Liver (tissue), 9 donors: Measurements from ENCODE around the gene IL1RAPL1. TPM values are rescaled to one million over a fixed set of nuclear protein-coding genes. Genes with fewer than 3 reads are reported as not detected.

ENCODE experiments used
- DNase-seq: peaks from one replicate; pipeline ENCODE4 v3.0.0-alpha.2; 2017; ENCODE audit warnings: low spot score
- H3K27ac ChIP-seq, 2 donors: one replicate each; pipeline ENCODE4 v1.7.0; 2013; ENCODE audit warnings: inconsistent platforms in 2 of 2, low read length in 2 of 2, control low read depth in 1 of 2, low read depth in 1 of 2, mild to moderate bottlenecking in 1 of 2
- H3K27me3 ChIP-seq, 4 donors: one replicate each; pipeline versions ENCODE4 v1.6.1 to v1.7.0; 2013; ENCODE audit warnings: low read length in 3 of 4, inconsistent platforms in 1 of 4, mild to moderate bottlenecking in 1 of 4, moderate library complexity in 1 of 4; ENCODE audit not compliant: control insufficient read depth in 4 of 4, insufficient read depth in 4 of 4
- H3K36me3 ChIP-seq, 4 donors: one replicate each; pipeline versions ENCODE4 v1.6.1 to v1.7.0; 2013; ENCODE audit warnings: low read length in 3 of 4, mild to moderate bottlenecking in 3 of 4, low read depth in 1 of 4, moderate library complexity in 1 of 4; ENCODE audit not compliant: control insufficient read depth in 4 of 4, insufficient read depth in 3 of 4
- H3K4me1 ChIP-seq, 4 donors: one replicate each; pipeline versions ENCODE4 v1.6.1 to v1.7.0; 2013; ENCODE audit warnings: low read length in 3 of 4, mild to moderate bottlenecking in 3 of 4, moderate library complexity in 1 of 4; ENCODE audit not compliant: control insufficient read depth in 4 of 4, insufficient read depth in 4 of 4
- H3K4me3 ChIP-seq, 3 donors: one replicate each; pipeline versions ENCODE4 v1.6.1 to v1.7.0; 2013; ENCODE audit warnings: low read length in 3 of 3, control low read depth in 1 of 3, low read depth in 1 of 3, mild to moderate bottlenecking in 1 of 3
- H3K9ac ChIP-seq, 2 donors: one replicate each; pipeline ENCODE4 v1.7.0; 2013; ENCODE audit warnings: low read length in 2 of 2, mild to moderate bottlenecking in 2 of 2, moderate library complexity in 2 of 2, control low read depth in 1 of 2, low read depth in 1 of 2
- H3K9me3 ChIP-seq, 4 donors: one replicate each; pipeline versions ENCODE4 v1.6.1 to v1.7.0; 2013; ENCODE audit warnings: low read length in 3 of 4; ENCODE audit not compliant: control insufficient read depth in 4 of 4
- EGR1 ChIP-seq, 2 donors: IDR thresholded peaks; 2 replicates each; pipeline ENCODE4 v1.6.1; 2016 to 2018; ENCODE audit warnings: antibody characterized with exemption in 2 of 2, low read depth in 2 of 2
- FOXA1 ChIP-seq: IDR thresholded peaks from 2 replicates; pipeline ENCODE4 v1.6.1; 2016; ENCODE audit warnings: antibody characterized with exemption
- FOXA2 ChIP-seq: IDR thresholded peaks from 2 replicates; pipeline ENCODE4 v1.6.1; 2016; ENCODE audit warnings: antibody characterized with exemption
- HNF4A ChIP-seq, 2 donors: conservative IDR thresholded peaks; 2 replicates each; pipeline ENCODE4 v1.6.1; 2016; ENCODE audit warnings: antibody characterized with exemption in 2 of 2, mild to moderate bottlenecking in 2 of 2
- HNF4G ChIP-seq: IDR thresholded peaks from 2 replicates; pipeline ENCODE4 v1.6.1; 2016; ENCODE audit warnings: antibody characterized with exemption
- JUND ChIP-seq, 2 donors: IDR thresholded peaks; 2 replicates each; pipeline ENCODE4 v1.6.1; 2016; ENCODE audit warnings: antibody characterized with exemption in 2 of 2
- NR2F2 ChIP-seq: IDR thresholded peaks from 2 replicates; pipeline ENCODE4 v1.6.1; 2016; ENCODE audit warnings: antibody characterized with exemption
- RAD21 ChIP-seq, 2 donors: IDR thresholded peaks; 2 replicates each; pipeline ENCODE4 v1.6.1; 2016; ENCODE audit warnings: antibody characterized with exemption in 2 of 2, mild to moderate bottlenecking in 2 of 2
- SP1 ChIP-seq: IDR thresholded peaks from 2 replicates; pipeline ENCODE4 v1.6.1; 2018; ENCODE audit warnings: antibody characterized with exemption, mild to moderate bottlenecking
- TAF1 ChIP-seq: conservative IDR thresholded peaks from 2 replicates; pipeline ENCODE4 v1.6.1; 2016; ENCODE audit warnings: antibody characterized with exemption, mild to moderate bottlenecking
- YY1 ChIP-seq: IDR thresholded peaks from 2 replicates; pipeline ENCODE4 v1.6.1; 2016; ENCODE audit warnings: antibody characterized with exemption, mild to moderate bottlenecking
- ZBTB33 ChIP-seq: IDR thresholded peaks from 2 replicates; pipeline ENCODE4 v1.6.1; 2016; ENCODE audit warnings: antibody characterized with exemption
- WGBS: extraction: QIAGEN DNeasy Blood & Tissue Kit; methylation state at CpG from one replicate; pipeline ENCODE4 v1.1.7; 2013; 5-methylcytosine and 5-hydroxymethylcytosine counted together
- polyA plus RNA-seq, 2 donors: library from polyadenylated mRNA; stranded (reverse) in 1 of 2; unstranded in 1 of 2; fragments of 200-250 nt in 1 of 2; fragments of >200 nt in 1 of 2; fragmentation: Nextera tagmentation in 1 of 2; extraction: Ambion mirVana in 1 of 2; gene quantifications; one replicate each; pipeline versions ENCODE4 v1.2.1 to v1.2.3, GENCODE V29; 2013 to 2015
- total RNA-seq, 2 donors: library from RNA; depleted of rRNA; stranded (reverse); fragments of >200 nt; gene quantifications; one replicate each; pipeline ENCODE4 v1.2.3, GENCODE V29; 2014
- TF ChIP-seq, protein P1 (sequence below): IDR thresholded peaks from 2 replicates; pipeline ENCODE4 v1.6.1; 2016; ENCODE audit warnings: antibody characterized with exemption
- TF ChIP-seq, protein P2 (sequence below): IDR thresholded peaks from 2 replicates; pipeline ENCODE4 v1.6.1; 2016; ENCODE audit warnings: antibody characterized with exemption, mild to moderate bottlenecking
- TF ChIP-seq, protein P3 (sequence below): fragments of 150-350 bp; IDR thresholded peaks from 2 replicates; pipeline ENCODE4 v1.5.1; 2017; ENCODE audit warnings: improper control_type of control experiment, low read depth, low read length; ENCODE audit not compliant: missing input control
- donor health status: healthy.
- donor health status: healthy.
- donor health status: healthy.
- donor health status: healthy.
- donor health status: healthy.

IL1RAPL1 gene
- total and polyA plus RNA-seq, 4 donors, result 0.08 to 0.33 TPM; not detected in 2

DNA sequence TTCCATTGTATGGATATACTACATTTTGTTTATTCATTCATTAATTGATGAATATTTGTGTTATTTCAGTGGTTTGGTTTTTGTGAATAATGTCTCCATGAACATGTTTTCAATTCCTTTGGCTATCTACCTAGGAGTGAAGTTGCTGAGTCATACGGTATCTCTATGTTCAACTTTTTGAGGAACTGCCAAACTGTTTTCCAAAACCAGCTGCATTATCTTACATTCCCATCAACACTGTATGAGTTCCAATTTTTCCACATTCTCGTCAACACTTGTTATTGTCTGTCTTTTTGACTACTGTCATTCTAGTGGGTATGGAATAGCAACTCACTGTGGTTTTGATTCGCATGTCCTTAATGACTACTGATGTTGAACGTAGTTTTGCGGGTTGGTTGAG lies 1239.5 kb downstream of the IL1RAPL1 start (continued):
- no peak for TF ChIP-seq HNF4A (conservative IDR thresholded peaks at IDR 0.05)
- TF ChIP-seq EGR1 (IDR thresholded peaks at IDR 0.05; ENCODE audit: low read depth in 2 of 2), result no peak
- no peak for TF ChIP-seq SP1
- no peak for TF ChIP-seq RAD21 (IDR thresholded peaks at IDR 0.05)
- no peak for TF ChIP-seq YY1
- TF ChIP-seq, protein P1, sequence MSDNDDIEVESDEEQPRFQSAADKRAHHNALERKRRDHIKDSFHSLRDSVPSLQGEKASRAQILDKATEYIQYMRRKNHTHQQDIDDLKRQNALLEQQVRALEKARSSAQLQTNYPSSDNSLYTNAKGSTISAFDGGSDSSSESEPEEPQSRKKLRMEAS, result no peak

DNA sequence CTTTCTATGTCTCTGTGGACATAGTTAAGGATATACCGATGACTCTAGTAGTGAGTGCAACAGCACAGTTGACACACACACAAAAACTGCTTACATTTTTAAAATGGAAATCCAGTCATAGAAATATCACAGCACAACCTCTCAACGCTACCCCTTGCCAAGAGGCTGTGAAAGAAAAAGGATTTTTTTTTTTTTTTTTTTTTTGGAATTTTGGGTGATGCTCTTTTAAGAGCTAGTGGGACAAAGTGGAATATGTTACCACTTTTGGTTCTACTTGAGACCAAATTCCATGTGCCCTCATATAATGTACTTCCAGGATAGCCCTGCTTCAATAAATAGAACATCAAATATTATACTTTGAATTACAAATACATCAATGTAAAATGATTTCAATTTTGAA lies 1247.1 kb downstream of the IL1RAPL1 start:
- TF ChIP-seq FOXA1 (no peak), FOXA2 (no peak), EGR1 (IDR thresholded peaks at IDR 0.05; ENCODE audit: low read depth in 2 of 2) (no peak), NR2F2 (no peak), HNF4A (conservative IDR thresholded peaks at IDR 0.05) (no peak), YY1 (no peak), HNF4G (no peak), TAF1 (no peak), JUND (IDR thresholded peaks at IDR 0.05) (no peak), ZBTB33 (no peak)
- TF ChIP-seq, protein P2, sequence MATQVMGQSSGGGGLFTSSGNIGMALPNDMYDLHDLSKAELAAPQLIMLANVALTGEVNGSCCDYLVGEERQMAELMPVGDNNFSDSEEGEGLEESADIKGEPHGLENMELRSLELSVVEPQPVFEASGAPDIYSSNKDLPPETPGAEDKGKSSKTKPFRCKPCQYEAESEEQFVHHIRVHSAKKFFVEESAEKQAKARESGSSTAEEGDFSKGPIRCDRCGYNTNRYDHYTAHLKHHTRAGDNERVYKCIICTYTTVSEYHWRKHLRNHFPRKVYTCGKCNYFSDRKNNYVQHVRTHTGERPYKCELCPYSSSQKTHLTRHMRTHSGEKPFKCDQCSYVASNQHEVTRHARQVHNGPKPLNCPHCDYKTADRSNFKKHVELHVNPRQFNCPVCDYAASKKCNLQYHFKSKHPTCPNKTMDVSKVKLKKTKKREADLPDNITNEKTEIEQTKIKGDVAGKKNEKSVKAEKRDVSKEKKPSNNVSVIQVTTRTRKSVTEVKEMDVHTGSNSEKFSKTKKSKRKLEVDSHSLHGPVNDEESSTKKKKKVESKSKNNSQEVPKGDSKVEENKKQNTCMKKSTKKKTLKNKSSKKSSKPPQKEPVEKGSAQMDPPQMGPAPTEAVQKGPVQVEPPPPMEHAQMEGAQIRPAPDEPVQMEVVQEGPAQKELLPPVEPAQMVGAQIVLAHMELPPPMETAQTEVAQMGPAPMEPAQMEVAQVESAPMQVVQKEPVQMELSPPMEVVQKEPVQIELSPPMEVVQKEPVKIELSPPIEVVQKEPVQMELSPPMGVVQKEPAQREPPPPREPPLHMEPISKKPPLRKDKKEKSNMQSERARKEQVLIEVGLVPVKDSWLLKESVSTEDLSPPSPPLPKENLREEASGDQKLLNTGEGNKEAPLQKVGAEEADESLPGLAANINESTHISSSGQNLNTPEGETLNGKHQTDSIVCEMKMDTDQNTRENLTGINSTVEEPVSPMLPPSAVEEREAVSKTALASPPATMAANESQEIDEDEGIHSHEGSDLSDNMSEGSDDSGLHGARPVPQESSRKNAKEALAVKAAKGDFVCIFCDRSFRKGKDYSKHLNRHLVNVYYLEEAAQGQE, result no peak
- TF ChIP-seq, protein P3, sequence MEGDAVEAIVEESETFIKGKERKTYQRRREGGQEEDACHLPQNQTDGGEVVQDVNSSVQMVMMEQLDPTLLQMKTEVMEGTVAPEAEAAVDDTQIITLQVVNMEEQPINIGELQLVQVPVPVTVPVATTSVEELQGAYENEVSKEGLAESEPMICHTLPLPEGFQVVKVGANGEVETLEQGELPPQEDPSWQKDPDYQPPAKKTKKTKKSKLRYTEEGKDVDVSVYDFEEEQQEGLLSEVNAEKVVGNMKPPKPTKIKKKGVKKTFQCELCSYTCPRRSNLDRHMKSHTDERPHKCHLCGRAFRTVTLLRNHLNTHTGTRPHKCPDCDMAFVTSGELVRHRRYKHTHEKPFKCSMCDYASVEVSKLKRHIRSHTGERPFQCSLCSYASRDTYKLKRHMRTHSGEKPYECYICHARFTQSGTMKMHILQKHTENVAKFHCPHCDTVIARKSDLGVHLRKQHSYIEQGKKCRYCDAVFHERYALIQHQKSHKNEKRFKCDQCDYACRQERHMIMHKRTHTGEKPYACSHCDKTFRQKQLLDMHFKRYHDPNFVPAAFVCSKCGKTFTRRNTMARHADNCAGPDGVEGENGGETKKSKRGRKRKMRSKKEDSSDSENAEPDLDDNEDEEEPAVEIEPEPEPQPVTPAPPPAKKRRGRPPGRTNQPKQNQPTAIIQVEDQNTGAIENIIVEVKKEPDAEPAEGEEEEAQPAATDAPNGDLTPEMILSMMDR, result no peak
- no peak overlapping the region for H3K27ac ChIP-seq
- WGBS, result 63% methylated on average over 2 of the region's 2 CpGs
- H3K36me3 ChIP-seq, result no peaks in the 10 kb centered on the region
- DNase-seq, result no peak
- no peak overlapping the region for H3K4me3 ChIP-seq
- H3K9ac ChIP-seq, result no peak overlapping the region
- no peaks in the 10 kb centered on the region for H3K27me3 ChIP-seq
- no peaks in the 10 kb centered on the region for H3K4me1 ChIP-seq
- H3K9me3 ChIP-seq, result no peaks in the 10 kb centered on the region

DNA sequence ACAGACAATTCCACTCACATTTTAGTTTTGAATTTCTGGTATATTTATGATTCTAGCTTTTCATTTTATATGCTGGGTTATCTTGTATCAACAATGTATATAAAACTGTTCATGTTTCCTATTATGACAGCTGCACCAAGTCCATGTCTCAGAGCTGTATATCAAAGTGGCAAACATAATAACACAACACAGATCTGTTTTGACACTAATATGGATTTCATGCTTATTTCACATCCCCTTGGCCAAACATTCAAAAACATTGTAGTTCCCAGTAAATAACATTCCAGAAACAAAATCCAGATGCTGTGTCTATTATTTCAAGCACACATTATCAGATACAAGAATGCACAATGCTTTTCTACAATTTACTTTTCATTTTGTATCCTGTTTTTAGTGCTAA lies 1247.5 kb downstream of the IL1RAPL1 start:
- no peak for DNase-seq
- H3K9ac ChIP-seq, result no peak overlapping the region
- no peaks in the 10 kb centered on the region for H3K36me3 ChIP-seq
- H3K4me3 ChIP-seq, result no peak overlapping the region
- H3K9me3 ChIP-seq, result no peaks in the 10 kb centered on the region
- H3K27ac ChIP-seq, result no peak overlapping the region
- no peaks in the 10 kb centered on the region for H3K27me3 ChIP-seq
- no peaks in the 10 kb centered on the region for H3K4me1 ChIP-seq
- TF ChIP-seq, protein P2, result no peak
- no peak for TF ChIP-seq RAD21 (IDR thresholded peaks at IDR 0.05)
- TF ChIP-seq ZBTB33, result no peak
- TF ChIP-seq, protein P3, result no peak
- TF ChIP-seq FOXA1, result no peak
